Suppressor macrophage treated with lipopolysaccharide for 1 hour (primary cell): ENCODE measurements around the gene WAS.

Source experiments
- DNase-seq, 3 donors: peaks; one replicate each; pipeline ENCODE4 v3.0.0-alpha.2; 2020 to 2022

The WAS gene

GRCh38 chrX:48713847-48714246, 30.2 kb downstream of the WAS start:
- DNase-seq: no peak

DNA sequence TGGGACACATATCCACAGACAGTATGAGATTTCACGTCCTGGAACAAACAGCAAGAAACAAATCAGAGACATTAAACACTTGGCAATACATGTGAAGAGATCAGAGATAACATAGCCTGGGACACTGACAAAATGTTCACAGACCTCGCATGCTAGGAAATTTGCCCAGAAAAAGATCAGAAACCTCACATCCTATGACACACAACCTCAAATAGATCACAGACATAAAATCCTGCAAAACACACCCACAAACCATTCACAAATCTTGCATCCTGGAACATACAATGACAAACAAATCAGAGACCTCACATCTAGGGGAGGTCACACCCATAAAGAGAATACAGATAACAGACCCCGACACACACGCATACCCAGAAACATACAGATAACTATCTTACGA, 31.0 kb downstream of the WAS start:
- no peak for DNase-seq

- no peak for DNase-seq
These were observed 31.5 kb downstream of the WAS start for GRCh38 chrX:48715072-48715471.

DNA sequence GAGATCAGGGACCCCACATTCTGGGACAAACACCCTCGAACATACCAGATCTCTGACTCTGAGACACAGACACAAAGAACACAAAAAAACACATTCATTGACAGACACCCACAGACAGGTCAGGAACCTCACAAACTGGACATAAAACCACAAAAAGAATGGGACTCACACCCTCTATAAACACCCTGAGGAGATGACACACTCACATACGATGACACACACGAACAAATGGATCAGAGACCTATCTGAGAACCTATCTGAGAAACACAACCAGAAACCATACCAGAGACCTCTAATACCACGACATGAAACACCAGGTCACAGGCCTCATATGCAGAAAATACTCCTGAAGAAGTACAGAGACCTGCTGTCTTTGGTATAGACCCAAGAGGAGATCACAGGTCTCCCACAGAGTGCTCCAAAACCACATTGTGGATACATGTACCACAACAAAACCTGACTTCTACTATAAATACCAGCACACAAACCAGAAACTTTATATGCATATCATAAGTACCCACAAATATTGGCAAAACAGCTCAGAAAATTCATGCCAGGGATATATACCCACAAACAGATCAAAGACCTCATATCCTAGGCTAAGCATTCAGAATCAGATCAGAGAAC, 32.4 kb downstream of the WAS start:
- DNase-seq: no peak

DNA sequence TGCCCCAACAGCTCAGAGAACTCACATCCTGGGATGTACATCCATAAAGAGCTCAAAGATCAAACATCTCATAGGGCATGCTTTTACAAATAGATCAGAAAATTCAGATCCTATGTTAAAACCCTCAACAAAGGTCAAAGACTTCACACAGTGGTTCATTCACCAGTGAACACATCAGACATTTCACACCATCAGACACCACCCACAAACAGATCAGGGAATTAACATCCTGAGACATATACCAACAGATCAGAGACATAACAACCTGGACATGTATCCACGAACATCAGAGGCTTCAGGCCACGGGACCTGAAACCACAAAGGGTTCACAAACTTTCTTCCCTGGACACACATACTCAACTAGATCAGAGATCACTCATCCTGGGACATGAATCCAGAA, 36.4 kb downstream of the WAS start:
- no peak for DNase-seq

DNA sequence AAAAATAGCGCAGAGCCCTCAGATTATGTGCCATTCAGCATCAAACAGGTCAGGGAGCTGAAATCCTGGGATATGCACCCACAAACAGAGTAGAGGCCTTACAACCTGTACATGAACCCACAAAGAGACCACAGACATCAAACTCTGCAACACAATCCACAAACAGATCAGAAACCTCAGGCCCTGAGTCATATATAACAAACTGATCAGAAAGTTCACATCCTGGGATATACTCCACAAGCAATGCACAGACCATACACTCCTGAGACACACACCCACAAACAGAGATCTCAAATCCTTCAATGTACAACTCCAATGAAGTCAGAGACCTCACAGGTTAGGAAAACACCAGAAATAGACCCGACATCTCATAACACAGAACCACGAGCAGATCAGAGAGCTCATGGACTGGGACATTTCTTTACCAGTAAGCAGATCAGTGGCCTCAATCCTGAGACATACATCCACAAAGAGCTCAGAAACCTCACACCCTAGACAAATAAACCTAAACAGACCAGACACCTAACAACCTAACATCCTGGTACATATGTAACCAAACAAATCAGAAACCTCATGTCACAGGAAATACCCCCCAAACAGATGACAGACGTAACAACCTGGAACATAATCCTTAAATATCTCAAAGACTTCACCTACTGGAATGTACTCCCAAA, 37.1 kb downstream of the WAS start:
- DNase-seq: no peak

DNA sequence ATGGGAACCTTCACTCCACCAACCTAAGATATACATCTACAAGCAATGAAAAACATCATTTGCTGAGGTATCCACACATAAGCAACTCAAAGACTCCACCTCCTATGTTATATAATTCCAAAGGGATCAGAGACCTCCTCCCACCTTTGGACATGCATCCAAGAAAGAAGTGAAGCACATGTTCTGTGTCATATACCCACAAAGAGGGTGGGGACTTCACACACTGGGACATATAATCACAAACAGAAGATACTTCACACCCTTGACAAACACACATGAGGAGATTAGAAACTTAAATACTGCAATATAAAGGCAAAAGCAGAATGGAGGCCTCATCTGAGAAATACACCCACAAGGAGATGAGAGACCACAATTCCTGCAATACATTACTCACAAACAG, 38.3 kb downstream of the WAS start:
- DNase-seq: no peak

DNA sequence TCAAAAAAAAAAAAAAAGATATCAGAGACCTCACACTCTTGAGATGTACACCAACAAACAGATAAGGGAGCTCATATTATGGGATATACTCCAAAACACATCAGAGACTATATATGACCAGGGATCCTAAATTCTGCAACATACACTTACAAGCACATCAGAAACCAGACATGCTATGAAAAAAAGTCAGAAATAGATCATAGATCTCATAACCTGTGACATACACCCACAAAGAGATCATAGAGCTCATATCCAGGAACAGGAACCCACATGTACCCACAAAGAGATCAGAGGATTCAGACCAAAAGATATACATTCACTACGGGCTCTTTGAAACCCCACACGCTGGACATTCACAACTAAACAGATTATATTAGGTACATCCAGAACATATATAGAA, 43.0 kb downstream of the WAS start:
- DNase-seq: no peak

- no peak for DNase-seq
These were observed 45.1 kb downstream of the WAS start for GRCh38 chrX:48728653-48729052.

DNA sequence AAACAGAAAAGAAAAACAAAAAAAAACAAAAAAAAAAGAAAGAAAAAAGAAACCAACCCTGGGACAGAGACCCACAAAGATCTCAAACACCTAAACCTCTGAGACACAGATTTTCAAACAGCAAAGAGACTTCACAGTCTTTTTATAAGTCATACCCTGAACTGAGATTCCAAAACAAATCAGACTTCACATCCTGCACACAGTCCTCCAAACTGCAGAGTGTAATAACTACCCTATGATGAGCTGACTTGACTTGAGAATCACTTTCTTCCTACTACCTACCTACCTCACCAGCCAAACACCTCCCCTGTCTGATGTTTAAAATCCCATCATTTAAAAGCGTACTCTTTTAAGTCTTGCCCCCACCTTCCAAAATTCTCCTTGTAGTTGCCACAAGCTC, 52.7 kb downstream of the WAS start:
- no peak for DNase-seq

DNA sequence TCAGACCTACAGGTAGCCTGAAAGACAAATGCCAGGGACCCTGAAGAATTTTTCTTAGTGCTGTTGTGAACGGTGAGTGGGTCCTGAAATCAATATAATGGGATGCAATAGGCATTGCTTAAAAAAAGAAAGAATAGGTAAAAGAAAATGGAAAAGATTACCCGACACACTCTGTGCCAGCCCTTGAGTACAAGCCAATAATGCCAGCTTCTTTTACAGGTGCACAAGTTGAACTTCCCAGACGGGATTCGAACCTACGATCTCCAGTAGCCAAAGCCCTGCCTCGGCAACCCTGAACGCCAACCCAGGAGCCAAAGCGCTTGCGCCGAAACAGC, 53.2 kb downstream of the WAS start:
- no peak for DNase-seq

DNA sequence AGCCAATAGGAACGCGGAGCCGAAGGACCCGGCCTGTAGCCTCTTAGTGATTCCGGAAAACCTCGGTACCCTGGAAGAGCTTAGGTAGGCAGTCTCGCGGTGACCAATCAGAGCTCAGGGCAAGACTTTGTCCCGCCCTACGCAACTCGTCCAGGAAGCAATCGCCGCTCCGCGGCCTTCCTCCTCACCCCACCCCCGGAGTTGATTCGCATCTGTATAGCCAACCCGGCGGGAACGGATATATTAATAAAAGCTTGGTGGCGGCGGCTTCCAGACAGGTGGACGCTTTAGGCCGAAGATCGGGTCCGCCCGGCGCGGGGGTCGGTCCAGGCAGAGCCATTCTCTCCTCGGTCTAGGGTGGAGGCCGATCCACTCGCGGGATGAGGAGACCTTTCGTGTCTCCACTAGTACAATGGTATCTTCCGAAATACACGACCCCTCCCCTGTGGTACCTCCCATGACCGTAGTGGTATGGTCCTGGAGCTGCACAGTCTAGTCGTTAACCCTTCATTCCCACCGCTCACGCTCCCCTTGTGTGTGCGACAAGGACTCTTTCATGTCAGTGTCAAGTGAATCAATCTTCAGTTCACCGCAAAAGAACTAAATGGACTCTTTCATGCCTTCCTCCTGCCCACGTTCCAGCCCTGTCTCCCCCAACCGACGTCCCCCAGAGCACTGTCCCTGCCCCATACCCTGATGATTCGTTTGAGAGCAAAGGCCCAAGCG, 53.8 kb downstream of the WAS start:
- peak; percentile 92 to 95 (median 94) for DNase-seq

GRCh38 chrX:48737940-48738339, 54.3 kb downstream of the WAS start:
- peak in 1 of 3 donors; percentile 0 for DNase-seq
